ENCODE results near the gene MED13L.

DNA sequence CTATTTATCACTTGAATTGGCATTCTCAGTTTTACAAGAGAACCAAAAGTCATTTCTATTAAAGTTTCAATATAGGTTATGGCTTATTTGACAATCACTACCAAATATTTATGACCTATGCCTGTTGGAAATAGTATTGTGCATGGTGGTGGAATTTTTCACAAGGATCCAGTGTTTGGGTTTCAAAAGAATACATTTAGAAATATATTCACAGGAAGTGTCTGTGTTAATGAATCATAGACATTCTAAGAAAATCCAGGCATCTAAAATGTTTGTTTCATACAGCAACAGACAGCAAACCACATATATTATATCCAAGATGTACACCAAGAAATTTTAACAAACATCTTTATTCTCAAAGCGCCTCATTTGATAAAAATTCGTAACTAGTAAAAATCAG lies 92.7 kb downstream of the MED13L start:
- TF ChIP-seq EZH2 (IDR thresholded peaks at IDR 0.05; ENCODE audit: insufficient read depth, poor library complexity, severe bottlenecking) (no peak), EZH2phosphoT487 (IDR thresholded peaks at IDR 0.05; ENCODE audit: insufficient read depth, low read depth) (no peak)
